Endothelial cell of umbilical vein (primary cell): ENCODE measurements around the gene CLPX. TPM values are rescaled to one million over a fixed set of nuclear protein-coding genes. Genes with fewer than 3 reads are reported as not detected.

Experiments
- BruUV-seq: library from RNA; stranded (reverse); fragments of 400-500 nt; replicated peaks from 2 replicates; lab custom pipeline; 2021; lab: Mats Ljungman, UMichigan
- CTCF ChIA-PET: fragments of 300-600, 350-600 bp; sonication (Branson Sonifier 250); formaldehyde crosslinking; loops from one replicate; lab custom pipeline; 2021; ENCODE audit warnings: antibody characterized with exemption, inconsistent platforms; lab: Charles Lee
- POLR2A ChIA-PET: fragments of 300-600, 350-600 bp; sonication (Branson Sonifier 250); formaldehyde crosslinking; loops from one replicate; lab custom pipeline; 2021; ENCODE audit warnings: antibody characterized with exemption, inconsistent platforms; lab: Charles Lee
- DNase-seq: peaks from one replicate; pipeline ENCODE4 v3.0.0-alpha.2; 2011; ENCODE audit warnings: low read depth, low spot score
- FAIRE-seq: peaks from 2 replicates; lab custom pipeline; 2011; peaks lifted over from hg19 to GRCh38; lab: Jason Lieb, UNC
- H2AFZ ChIP-seq: 2 replicates; pipeline ENCODE4 v1.6.0; 2012; ENCODE audit warnings: low read depth, low read length, control low read depth, inconsistent platforms
- H3K27ac ChIP-seq: 2 replicates; pipeline ENCODE4 v1.5.1; 2011; ENCODE audit warnings: low read depth, mild to moderate bottlenecking, control low read depth, low read length, moderate library complexity; ENCODE audit not compliant: insufficient read depth
- H3K27me3 ChIP-seq, 2 experiments: 2 replicates each; pipeline versions ENCODE4 v1.6.0 to v1.6.1; 2011; ENCODE audit warnings: low read length in 2 of 2, mixed read lengths in 1 of 2; ENCODE audit not compliant: control insufficient read depth in 2 of 2, insufficient read depth in 2 of 2
- H3K36me3 ChIP-seq, 2 experiments: 2 replicates in 1 of 2; 3 replicates in 1 of 2; pipeline ENCODE4 v1.5.1; 2011; ENCODE audit warnings: low read length in 2 of 2, mild to moderate bottlenecking in 1 of 2, moderate library complexity in 1 of 2; ENCODE audit not compliant: control insufficient read depth in 2 of 2, insufficient read depth in 2 of 2; ENCODE audit errors: extremely low read depth in 1 of 2
- H3K4me1 ChIP-seq: 3 replicates; pipeline ENCODE4 v1.5.1; 2011; ENCODE audit warnings: mild to moderate bottlenecking, low read length; ENCODE audit not compliant: control insufficient read depth, insufficient read depth; ENCODE audit errors: extremely low read depth
- H3K4me2 ChIP-seq: 2 replicates; pipeline ENCODE4 v1.6.1; 2011; ENCODE audit warnings: low read length, control low read depth, mixed read lengths; ENCODE audit not compliant: insufficient read depth
- H3K4me3 ChIP-seq, 3 experiments: fragments of 200-600 bp in 1 of 3; sonication (generic), shearing (Covaris generic) in 1 of 3; replicated peaks in 1 of 3; 2 replicates each; pipeline ENCODE4 v1.5.1; 2011 to 2016; ENCODE audit warnings: control low read depth in 3 of 3, low read length in 3 of 3, mild to moderate bottlenecking in 2 of 3, inconsistent platforms in 1 of 3, low read depth in 1 of 3, moderate library complexity in 1 of 3; ENCODE audit not compliant: insufficient read depth in 1 of 3
- H3K79me2 ChIP-seq: 2 replicates; pipeline ENCODE4 v1.6.0; 2012; ENCODE audit warnings: low read length, inconsistent platforms; ENCODE audit not compliant: control insufficient read depth, insufficient read depth
- H3K9ac ChIP-seq: replicated peaks from 2 replicates; pipeline ENCODE3; 2011; ENCODE audit warnings: low read length, control low read depth; ENCODE audit not compliant: insufficient read depth; ENCODE audit errors: extremely low read depth
- H3K9me1 ChIP-seq: replicated peaks from 3 replicates; pipeline ENCODE4 v1.6.0; 2011; ENCODE audit warnings: mild to moderate bottlenecking, low read length; ENCODE audit not compliant: control insufficient read depth, insufficient read depth; ENCODE audit errors: extremely low read depth
- H3K9me3 ChIP-seq: replicated peaks from 2 replicates; pipeline ENCODE4 v1.5.1; 2012; ENCODE audit warnings: low read length, inconsistent platforms; ENCODE audit not compliant: control insufficient read depth, insufficient read depth
- H4K20me1 ChIP-seq: replicated peaks from 2 replicates; pipeline ENCODE3; 2011; ENCODE audit warnings: mild to moderate bottlenecking, low read length; ENCODE audit not compliant: control insufficient read depth, insufficient read depth; ENCODE audit errors: extremely low read depth
- EZH2 ChIP-seq: IDR thresholded peaks from 2 replicates; pipeline ENCODE4 v1.6.1; 2012; ENCODE audit warnings: borderline replicate concordance, low read depth, mild to moderate bottlenecking, moderate library complexity, low read length, inconsistent platforms; ENCODE audit not compliant: severe bottlenecking
- FOS ChIP-seq: IDR thresholded peaks from 2 replicates; pipeline ENCODE4 v1.6.1; 2011; ENCODE audit warnings: mild to moderate bottlenecking, low read length, moderate library complexity, borderline replicate concordance; ENCODE audit not compliant: insufficient read depth
- GATA2 ChIP-seq: IDR thresholded peaks from 2 replicates; pipeline ENCODE4 v1.7.0; 2011; ENCODE audit warnings: low read depth, mild to moderate bottlenecking, moderate library complexity, mixed read lengths, low read length; ENCODE audit not compliant: insufficient read length, insufficient read depth
- JUN ChIP-seq: IDR thresholded peaks from 2 replicates; pipeline ENCODE4 v1.6.1; 2011; ENCODE audit warnings: borderline replicate concordance, low read depth; ENCODE audit not compliant: insufficient read length, insufficient read depth
- MYC ChIP-seq: IDR thresholded peaks from one replicate; pipeline ENCODE4 v1.6.1; 2011; ENCODE audit warnings: mild to moderate bottlenecking, low read depth, low read length
- POLR2A ChIP-seq: IDR thresholded peaks from 2 replicates; pipeline ENCODE4 v1.6.1; 2012; ENCODE audit warnings: low read depth, mild to moderate bottlenecking, control low read depth, low read length
- POLR2AphosphoS5 ChIP-seq: IDR thresholded peaks from 2 replicates; pipeline ENCODE4 v1.6.1; 2012; ENCODE audit warnings: low read depth, mild to moderate bottlenecking, control low read depth, low read length, moderate library complexity; ENCODE audit not compliant: insufficient read depth
- dilution Hi-C: fragments of 300-500 bp; cut with MboI; formaldehyde crosslinking; loops from one replicate; pipeline ENCODE4 v1.15.0; 2019; ENCODE audit warnings: low sequenced_read_pairs; ENCODE audit not compliant: extremely low pct_ligation_motif_present
- intact Hi-C: fragments of 100-400 bp; cut with micrococcal nuclease; formaldehyde crosslinking; loops from one replicate; pipeline ENCODE4 v1.10.0; 2022
- polyA plus RNA-seq, 4 experiments: library from polyadenylated mRNA; depleted of rRNA in 3 of 4; stranded (reverse) in 3 of 4; unstranded in 1 of 4; fragments of >200 nt; gene quantifications; 2 replicates each; pipeline versions ENCODE4 v1.2.1 to v1.2.3, GENCODE V29; 2011 to 2012; ENCODE audit warnings: missing spikeins in 1 of 4
- total RNA-seq: library from RNA; stranded (reverse); gene quantifications from 2 replicates; pipeline ENCODE4 v1.2.3, GENCODE V29; 2021
- TF ChIP-seq, protein P1 (sequence below), 2 donors: IDR thresholded peaks; 1 replicate in 1 of 2; 2 replicates in 1 of 2; pipeline ENCODE4 v1.5.1; 2011; ENCODE audit warnings: low read length in 2 of 2, mild to moderate bottlenecking in 2 of 2, moderate library complexity in 2 of 2, control low read depth in 1 of 2, inconsistent platforms in 1 of 2, low read depth in 1 of 2; ENCODE audit not compliant: insufficient read depth in 1 of 2; ENCODE audit errors: extremely low read depth in 1 of 2
- TF ChIP-seq, protein P2 (sequence below): IDR thresholded peaks from 2 replicates; pipeline ENCODE4 v1.6.1; 2011; ENCODE audit not compliant: insufficient read depth, insufficient read length

The CLPX gene
- total and polyA plus RNA-seq, 2 donors (not counting 3 experiments of a cell fraction or from before 2014, with no cell fraction given) = 11.1 to 41.4 TPM

DNA sequence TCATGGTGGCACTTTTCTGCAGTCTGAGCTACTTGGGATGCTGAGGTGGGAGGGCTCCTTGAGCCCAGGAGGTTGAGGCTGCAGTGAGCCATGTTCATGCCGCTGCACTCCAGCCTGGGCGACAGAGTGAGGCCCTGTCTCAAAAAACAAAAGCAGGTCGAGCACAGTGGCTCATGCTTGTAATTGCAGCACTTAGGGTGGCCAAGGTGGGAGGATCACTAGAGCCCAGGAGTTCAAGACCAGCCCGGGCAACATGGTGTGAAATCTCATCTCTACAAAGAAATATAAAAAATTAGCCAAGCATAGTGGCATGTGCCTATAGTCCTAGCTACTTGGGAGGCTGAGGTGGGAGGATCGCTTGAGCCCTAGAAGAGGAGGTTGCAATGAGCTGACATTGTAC lies 80.1 kb downstream of the CLPX start:
- Histone ChIP-seq H3K4me2 (no peak overlapping the region), H3K9me1 (no peaks in the 10 kb centered on the region), H3K27ac (no peak overlapping the region), H3K27me3 (no peaks in the 10 kb centered on the region), H4K20me1 (no peaks in the 10 kb centered on the region), H3K36me3 (no peaks in the 10 kb centered on the region), H3K9me3 (no peaks in the 10 kb centered on the region), H3K4me3 (no peak overlapping the region), H2AFZ (no peak overlapping the region), H3K9ac (no peak overlapping the region), H3K79me2 (no peaks in the 10 kb centered on the region), H3K4me1 (peaks cover 2% of the 10 kb centered on the region)
- no peak for FAIRE-seq
- ChIA-PET CTCF (interaction anchor here (0.6 kb wide), 2 partner anchors 28 to 258 kb away, joined by 3 read pairs; no protein-coding TSS in a partner anchor), POLR2A (no interaction called here)
- BruUV-seq = no TSS peak
- dilution Hi-C loops (no loop called here), intact Hi-C loops (no loop called here)
- DNase-seq = no peak
- no peak for TF ChIP-seq POLR2AphosphoS5

DNA sequence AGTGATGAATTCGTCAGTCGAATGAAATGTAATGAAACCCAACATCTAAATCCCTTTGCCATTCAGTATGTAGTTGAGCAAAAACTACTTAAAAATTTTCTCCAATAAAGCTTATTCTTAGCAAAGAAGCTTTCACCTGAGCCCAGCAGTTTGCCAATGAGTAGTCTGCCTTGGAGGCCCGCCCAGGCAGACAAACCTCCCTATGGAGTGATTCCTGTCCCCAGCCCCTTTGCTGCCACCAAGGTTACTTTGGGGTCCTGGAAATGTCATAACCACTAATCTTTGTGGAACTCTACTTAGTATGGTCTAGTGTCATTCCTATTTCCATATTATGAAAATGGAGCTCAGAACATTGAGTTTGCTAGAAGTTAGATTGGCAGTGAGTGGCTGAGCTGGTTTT lies 82.2 kb downstream of the CLPX start:
- H3K4me2 ChIP-seq = no peak overlapping the region
- BruUV-seq = no TSS peak
- CTCF ChIA-PET = interaction anchor here (0.7 to 5.4 kb wide), 9 partner anchors 11 to 69 kb away, joined by 3 to 64 read pairs (median 5); partner anchors contain the start of genes PDCD7 and UBAP1L
- H3K9me1 ChIP-seq = no peaks in the 10 kb centered on the region
- dilution Hi-C loops = no loop called here
- TF ChIP-seq POLR2A (no peak), JUN (no peak), EZH2 (no peak), GATA2 (no peak), POLR2AphosphoS5 (no peak), MYC (no peak), FOS (no peak)
- TF ChIP-seq, protein P1, sequence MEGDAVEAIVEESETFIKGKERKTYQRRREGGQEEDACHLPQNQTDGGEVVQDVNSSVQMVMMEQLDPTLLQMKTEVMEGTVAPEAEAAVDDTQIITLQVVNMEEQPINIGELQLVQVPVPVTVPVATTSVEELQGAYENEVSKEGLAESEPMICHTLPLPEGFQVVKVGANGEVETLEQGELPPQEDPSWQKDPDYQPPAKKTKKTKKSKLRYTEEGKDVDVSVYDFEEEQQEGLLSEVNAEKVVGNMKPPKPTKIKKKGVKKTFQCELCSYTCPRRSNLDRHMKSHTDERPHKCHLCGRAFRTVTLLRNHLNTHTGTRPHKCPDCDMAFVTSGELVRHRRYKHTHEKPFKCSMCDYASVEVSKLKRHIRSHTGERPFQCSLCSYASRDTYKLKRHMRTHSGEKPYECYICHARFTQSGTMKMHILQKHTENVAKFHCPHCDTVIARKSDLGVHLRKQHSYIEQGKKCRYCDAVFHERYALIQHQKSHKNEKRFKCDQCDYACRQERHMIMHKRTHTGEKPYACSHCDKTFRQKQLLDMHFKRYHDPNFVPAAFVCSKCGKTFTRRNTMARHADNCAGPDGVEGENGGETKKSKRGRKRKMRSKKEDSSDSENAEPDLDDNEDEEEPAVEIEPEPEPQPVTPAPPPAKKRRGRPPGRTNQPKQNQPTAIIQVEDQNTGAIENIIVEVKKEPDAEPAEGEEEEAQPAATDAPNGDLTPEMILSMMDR (IDR thresholded peaks at IDR 0.05; ENCODE audit: extremely low read depth in 1 of 2, insufficient read depth in 1 of 2, low read depth in 1 of 2, low read length in 2 of 2) = no peak
- TF ChIP-seq, protein P2, sequence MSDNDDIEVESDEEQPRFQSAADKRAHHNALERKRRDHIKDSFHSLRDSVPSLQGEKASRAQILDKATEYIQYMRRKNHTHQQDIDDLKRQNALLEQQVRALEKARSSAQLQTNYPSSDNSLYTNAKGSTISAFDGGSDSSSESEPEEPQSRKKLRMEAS = no peak
- H3K79me2 ChIP-seq = no peaks in the 10 kb centered on the region
- H3K4me1 ChIP-seq = peaks cover 2% of the 10 kb centered on the region
- no peak overlapping the region for H3K27ac ChIP-seq
- no peaks in the 10 kb centered on the region for H3K27me3 ChIP-seq
- H3K9me3 ChIP-seq = no peaks in the 10 kb centered on the region
- no peak overlapping the region for H3K4me3 ChIP-seq
- no peak for FAIRE-seq
- H3K9ac ChIP-seq = no peak overlapping the region
- H3K36me3 ChIP-seq = peaks cover 0 to 8% of the 10 kb centered on the region in 2 experiments
- no peak for DNase-seq
- POLR2A ChIA-PET = no interaction called here
- H2AFZ ChIP-seq = no peak overlapping the region
- intact Hi-C loops = no loop called here
- H4K20me1 ChIP-seq = no peaks in the 10 kb centered on the region
